ENCODE data around the gene KIF21B.
A peak's percentile ranks its signal among the peaks of the same experiment; 100 is the strongest.

KIF21B gene

GRCh38 chr1:201023517-201023902, at the start of gene KIF21B:
TSS of gene KIF21B (minus strand) at chr1:201023714. CDS start at chr1:201023383, 331 bp downstream.
- peak; percentile 94 for DNase-seq

- no peak for DNase-seq
These were observed 49.4 kb upstream of the KIF21B start for GRCh38 chr1:201072922-201073321.

GRCh38 chr1:201072149-201072548, 48.6 kb upstream of the KIF21B start:
- DNase-seq, result no peak

- DNase-seq, result no peak
These were observed 46.1 kb upstream of the KIF21B start for GRCh38 chr1:201069636-201070035.

- DNase-seq, result no peak
These were observed 45.5 kb upstream of the KIF21B start for GRCh38 chr1:201068976-201069375.

- DNase-seq, result no peak
These were observed 43.5 kb upstream of the KIF21B start for GRCh38 chr1:201066986-201067385.

- DNase-seq, result no peak
These were observed 42.2 kb upstream of the KIF21B start for GRCh38 chr1:201065686-201066085.

GRCh38 chr1:201064806-201065205, 41.3 kb upstream of the KIF21B start:
- no peak for DNase-seq

- no peak for DNase-seq
These were observed 39.6 kb upstream of the KIF21B start for GRCh38 chr1:201063145-201063544.

- no peak for DNase-seq
These were observed 39.1 kb upstream of the KIF21B start for GRCh38 chr1:201062511-201063091.

GRCh38 chr1:201061886-201062285, 38.4 kb upstream of the KIF21B start:
- DNase-seq, result no peak

- DNase-seq, result peak; percentile 50
These were observed 37.5 kb upstream of the KIF21B start for GRCh38 chr1:201061049-201061448.

- DNase-seq, result no peak
These were observed 37.1 kb upstream of the KIF21B start for GRCh38 chr1:201060586-201060985.

GRCh38 chr1:201059871-201060555, 36.5 kb upstream of the KIF21B start:
- no peak for DNase-seq

GRCh38 chr1:201059401-201059800, 35.9 kb upstream of the KIF21B start:
- no peak for DNase-seq

- DNase-seq, result no peak
These were observed 30.6 kb upstream of the KIF21B start for GRCh38 chr1:201054091-201054543.

- peak; percentile 57 for DNase-seq
These were observed 29.8 kb upstream of the KIF21B start for GRCh38 chr1:201053155-201053860.

- no peak for DNase-seq
These were observed 27.9 kb upstream of the KIF21B start for GRCh38 chr1:201051399-201051798.

- no peak for DNase-seq
These were observed 27.2 kb upstream of the KIF21B start for GRCh38 chr1:201050515-201051277.

GRCh38 chr1:201049248-201049831, 25.8 kb upstream of the KIF21B start:
- peak; percentile 48 for DNase-seq

GRCh38 chr1:201048521-201048920, 25.0 kb upstream of the KIF21B start:
- DNase-seq, result no peak

GRCh38 chr1:201044119-201044518, 20.6 kb upstream of the KIF21B start:
- DNase-seq, result no peak

Measured in RPMI8226 (cell line).